GM23338 (cell line): ENCODE measurements around the gene PPFIA2. TPM values are rescaled to one million over a fixed set of nuclear protein-coding genes. Genes with fewer than 3 reads are reported as not detected.

Experiments used
- ATAC-seq: fragments of 200-7000 bp; cut with Tn5 transposase; 3 replicates; pipeline ENCODE4 v1.9.1; 2020
- DNase-seq: peaks from one replicate; pipeline ENCODE4 v3.0.0-alpha.2; 2015; ENCODE audit warnings: low spot score
- H2AFZ ChIP-seq: fragments of 200-600 bp; sonication (generic); 2 replicates; pipeline ENCODE4 v1.8.0; 2016; ENCODE audit warnings: antibody characterized with exemption, mild to moderate bottlenecking, moderate library complexity
- H3F3A ChIP-seq: fragments of 200-600 bp; sonication (generic); replicated peaks from 2 replicates; pipeline ENCODE4 v1.8.0; 2017; ENCODE audit warnings: antibody characterized with exemption, mixed run types, low read depth
- H3K27ac ChIP-seq: fragments of 200-600 bp; sonication (generic); 2 replicates; pipeline ENCODE4 v1.6.1; 2016; ENCODE audit warnings: low read depth
- H3K27me3 ChIP-seq: fragments of 200-600 bp; sonication (generic); 2 replicates; pipeline ENCODE4 v1.8.0; 2016; ENCODE audit warnings: mild to moderate bottlenecking, mixed run types, moderate library complexity; ENCODE audit not compliant: insufficient read depth
- H3K36me3 ChIP-seq: fragments of 200-600 bp; sonication (generic); 2 replicates; pipeline ENCODE4 v1.8.0; 2016; ENCODE audit warnings: mild to moderate bottlenecking; ENCODE audit not compliant: insufficient read depth
- H3K4me1 ChIP-seq: fragments of 200-600 bp; sonication (generic); 2 replicates; pipeline ENCODE4 v1.8.0; 2016; ENCODE audit warnings: mild to moderate bottlenecking, moderate library complexity; ENCODE audit not compliant: insufficient read depth
- H3K4me2 ChIP-seq: fragments of 200-600 bp; sonication (generic); 2 replicates; pipeline ENCODE4 v1.7.1; 2017; ENCODE audit warnings: mixed run types
- H3K4me3 ChIP-seq: fragments of 200-600 bp; sonication (generic); 2 replicates; pipeline ENCODE4 v1.6.1; 2016; ENCODE audit warnings: mixed run types
- H3K79me2 ChIP-seq: fragments of 200-600 bp; sonication (generic); replicated peaks from 2 replicates; pipeline ENCODE4 v1.8.0; 2017; ENCODE audit warnings: mild to moderate bottlenecking; ENCODE audit not compliant: insufficient read depth
- H3K9me2 ChIP-seq: fragments of 200-600 bp; sonication (generic); 2 replicates; pipeline ENCODE4 v1.8.0; 2017; ENCODE audit not compliant: insufficient read depth
- H4K20me1 ChIP-seq: fragments of 200-600 bp; sonication (generic); replicated peaks from 2 replicates; pipeline ENCODE4 v1.8.0; 2017; ENCODE audit warnings: mild to moderate bottlenecking; ENCODE audit not compliant: insufficient read depth
- H3K27ac Mint-ChIP-seq: 2 replicates; pipeline ENCODE4 v1.8.0; 2020; ENCODE audit warnings: inconsistent platforms, mild to moderate bottlenecking, moderate library complexity, mixed read lengths
- H3K27me3 Mint-ChIP-seq: 3 replicates; pipeline ENCODE4 v1.8.0; 2022; ENCODE audit warnings: low read depth, mild to moderate bottlenecking, moderate library complexity, mixed read lengths, inconsistent platforms; ENCODE audit not compliant: insufficient read depth, poor library complexity
- H3K36me3 Mint-ChIP-seq: 3 replicates; pipeline ENCODE4 v1.8.0; 2021; ENCODE audit warnings: low read depth, mild to moderate bottlenecking, inconsistent platforms, moderate library complexity, mixed read lengths
- H3K4me1 Mint-ChIP-seq: 3 replicates; pipeline ENCODE4 v1.8.0; 2020; ENCODE audit warnings: mild to moderate bottlenecking, inconsistent platforms, mixed read lengths
- H3K4me3 Mint-ChIP-seq: 3 replicates; pipeline ENCODE4 v1.8.0; 2021; ENCODE audit warnings: moderate library complexity, mild to moderate bottlenecking, inconsistent platforms, mixed read lengths
- H3K9me3 Mint-ChIP-seq: 3 replicates; pipeline ENCODE4 v1.8.0; 2020; ENCODE audit warnings: moderate library complexity, mild to moderate bottlenecking, inconsistent platforms, mixed read lengths
- CREB1 ChIP-seq: fragments of 250-450 bp; sonication (Bioruptor Pico); IDR thresholded peaks from 2 replicates; pipeline ENCODE4 v1.5.0; 2020; ENCODE audit warnings: low read depth, mild to moderate bottlenecking, moderate library complexity
- EZH2 ChIP-seq: fragments of 200-600 bp; sonication (generic); IDR thresholded peaks from one replicate; pipeline ENCODE4 v1.8.0; 2017; ENCODE audit warnings: antibody characterized with exemption, mild to moderate bottlenecking, low read depth; ENCODE audit not compliant: unreplicated experiment
- EZH2phosphoT487 ChIP-seq: fragments of 200-600 bp; sonication (generic); IDR thresholded peaks from one replicate; pipeline ENCODE4 v1.8.1; 2018; ENCODE audit warnings: antibody characterized with exemption; ENCODE audit not compliant: unreplicated experiment
- JUNB ChIP-seq: IDR thresholded peaks from one replicate; pipeline ENCODE4 v1.6.1; 2016; ENCODE audit warnings: antibody characterized with exemption; ENCODE audit not compliant: unreplicated experiment
- NANOG ChIP-seq: IDR thresholded peaks from 2 replicates; pipeline ENCODE4 v1.6.1; 2016; ENCODE audit warnings: antibody characterized with exemption, borderline replicate concordance
- POLR2AphosphoS5 ChIP-seq: IDR thresholded peaks from 2 replicates; pipeline ENCODE4 v1.6.1; 2016; ENCODE audit warnings: antibody characterized with exemption, low read depth
- STAT1 ChIP-seq: IDR thresholded peaks from one replicate; pipeline ENCODE4 v1.6.1; 2016; ENCODE audit warnings: antibody characterized with exemption; ENCODE audit not compliant: unreplicated experiment
- ZNF114 ChIP-seq: fragments of 250-450 bp; sonication (Bioruptor Pico); IDR thresholded peaks from 2 replicates; pipeline ENCODE4 v1.5.0; 2020; ENCODE audit warnings: mild to moderate bottlenecking, moderate library complexity
- ZNF331 ChIP-seq: fragments of 250-450 bp; sonication (Bioruptor Pico); IDR thresholded peaks from 2 replicates; pipeline ENCODE4 v1.5.0; 2020; ENCODE audit warnings: low read depth, mild to moderate bottlenecking, moderate library complexity
- ZNF462 ChIP-seq: fragments of 250-450 bp; sonication (Bioruptor Pico); IDR thresholded peaks from 2 replicates; pipeline ENCODE4 v1.5.0; 2020; ENCODE audit warnings: mild to moderate bottlenecking, moderate library complexity
- polyA plus RNA-seq: library from polyadenylated mRNA; unstranded; fragments of >200 nt; fragmentation: Nextera tagmentation; extraction: Ambion mirVana; gene quantifications from 2 replicates; pipeline ENCODE4 v1.2.1, GENCODE V29; 2016
- total RNA-seq: library from RNA; depleted of rRNA; stranded (reverse); fragments of >200 nt; shearing (Covaris generic); gene quantifications from 2 replicates; pipeline ENCODE4 v1.2.3, GENCODE V29; 2014
- TF ChIP-seq, protein P1 (sequence below), 2 experiments: fragments of 200-600 bp in 1 of 2; sonication (generic) in 1 of 2; conservative IDR thresholded peaks; 2 replicates each; pipeline versions ENCODE4 v1.5.1 to v1.6.1; 2016 to 2017; ENCODE audit warnings: antibody characterized with exemption in 2 of 2, low read depth in 2 of 2, mild to moderate bottlenecking in 2 of 2, moderate library complexity in 1 of 2
- TF ChIP-seq, protein P2 (sequence below): IDR thresholded peaks from one replicate; pipeline ENCODE4 v1.6.1; 2018; ENCODE audit warnings: antibody characterized with exemption; ENCODE audit not compliant: unreplicated experiment
- TF ChIP-seq, protein P3 (sequence below): IDR thresholded peaks from 2 replicates; pipeline ENCODE4 v1.6.1; 2016; ENCODE audit warnings: antibody characterized with exemption

PPFIA2 gene
- total and polyA plus RNA-seq, 2 experiments from 2014 or later: 5.4 to 7.2 TPM

DNA sequence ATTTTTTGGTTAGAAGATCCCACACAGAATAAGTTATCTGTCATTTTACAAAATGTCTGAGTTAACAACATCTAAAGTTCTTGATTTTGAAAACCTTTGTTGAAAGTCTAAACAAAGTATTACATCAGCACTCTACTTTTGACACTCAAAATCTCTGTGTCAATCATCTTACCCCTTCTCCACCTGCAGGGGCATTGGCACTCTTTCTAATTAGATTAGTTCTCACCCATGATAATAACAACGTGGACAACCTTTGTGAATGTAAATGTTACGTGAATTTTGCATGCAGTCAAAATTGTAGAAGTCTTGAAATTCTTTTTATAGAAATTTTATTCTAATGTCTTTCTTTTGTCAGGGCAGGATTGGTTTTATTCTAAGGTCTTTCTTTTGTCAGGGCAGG is 33.5 kb upstream of the PPFIA2 start:
- Histone ChIP-seq H3K4me1 (peaks cover 3% of the 10 kb centered on the region; the same call in 1 of the 2 replicates), H3F3A (no peaks in the 10 kb centered on the region), H3K79me2 (no peaks in the 10 kb centered on the region), H3K27ac (no peak overlapping the region), H2AFZ (no peak overlapping the region), H3K4me3 (no peak overlapping the region), H3K27me3 (no peaks in the 10 kb centered on the region), H3K9me2 (no peaks in the 10 kb centered on the region), H3K4me2 (no peak overlapping the region), H4K20me1 (no peaks in the 10 kb centered on the region), H3K36me3 (no peaks in the 10 kb centered on the region)
- no peaks in the 10 kb centered on the region for H3K27me3 Mint-ChIP-seq
- H3K27ac Mint-ChIP-seq: no peak overlapping the region
- ATAC-seq: no peak
- H3K9me3 Mint-ChIP-seq: no peaks in the 10 kb centered on the region
- DNase-seq: no peak
- no peak overlapping the region for H3K4me3 Mint-ChIP-seq
- H3K36me3 Mint-ChIP-seq: no peaks in the 10 kb centered on the region
- TF ChIP-seq NANOG (no peak), STAT1 (no peak), ZNF114 (CRISPR knock-in tag) (no peak), JUNB (no peak), ZNF331 (CRISPR knock-in tag) (no peak), ZNF462 (CRISPR knock-in tag) (no peak), POLR2AphosphoS5 (no peak), EZH2phosphoT487 (no peak), EZH2 (no peak), CREB1 (no peak)
- TF ChIP-seq, protein P1, sequence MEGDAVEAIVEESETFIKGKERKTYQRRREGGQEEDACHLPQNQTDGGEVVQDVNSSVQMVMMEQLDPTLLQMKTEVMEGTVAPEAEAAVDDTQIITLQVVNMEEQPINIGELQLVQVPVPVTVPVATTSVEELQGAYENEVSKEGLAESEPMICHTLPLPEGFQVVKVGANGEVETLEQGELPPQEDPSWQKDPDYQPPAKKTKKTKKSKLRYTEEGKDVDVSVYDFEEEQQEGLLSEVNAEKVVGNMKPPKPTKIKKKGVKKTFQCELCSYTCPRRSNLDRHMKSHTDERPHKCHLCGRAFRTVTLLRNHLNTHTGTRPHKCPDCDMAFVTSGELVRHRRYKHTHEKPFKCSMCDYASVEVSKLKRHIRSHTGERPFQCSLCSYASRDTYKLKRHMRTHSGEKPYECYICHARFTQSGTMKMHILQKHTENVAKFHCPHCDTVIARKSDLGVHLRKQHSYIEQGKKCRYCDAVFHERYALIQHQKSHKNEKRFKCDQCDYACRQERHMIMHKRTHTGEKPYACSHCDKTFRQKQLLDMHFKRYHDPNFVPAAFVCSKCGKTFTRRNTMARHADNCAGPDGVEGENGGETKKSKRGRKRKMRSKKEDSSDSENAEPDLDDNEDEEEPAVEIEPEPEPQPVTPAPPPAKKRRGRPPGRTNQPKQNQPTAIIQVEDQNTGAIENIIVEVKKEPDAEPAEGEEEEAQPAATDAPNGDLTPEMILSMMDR (conservative IDR thresholded peaks at IDR 0.05; ENCODE audit: low read depth in 2 of 2): no peak
- TF ChIP-seq, protein P2, sequence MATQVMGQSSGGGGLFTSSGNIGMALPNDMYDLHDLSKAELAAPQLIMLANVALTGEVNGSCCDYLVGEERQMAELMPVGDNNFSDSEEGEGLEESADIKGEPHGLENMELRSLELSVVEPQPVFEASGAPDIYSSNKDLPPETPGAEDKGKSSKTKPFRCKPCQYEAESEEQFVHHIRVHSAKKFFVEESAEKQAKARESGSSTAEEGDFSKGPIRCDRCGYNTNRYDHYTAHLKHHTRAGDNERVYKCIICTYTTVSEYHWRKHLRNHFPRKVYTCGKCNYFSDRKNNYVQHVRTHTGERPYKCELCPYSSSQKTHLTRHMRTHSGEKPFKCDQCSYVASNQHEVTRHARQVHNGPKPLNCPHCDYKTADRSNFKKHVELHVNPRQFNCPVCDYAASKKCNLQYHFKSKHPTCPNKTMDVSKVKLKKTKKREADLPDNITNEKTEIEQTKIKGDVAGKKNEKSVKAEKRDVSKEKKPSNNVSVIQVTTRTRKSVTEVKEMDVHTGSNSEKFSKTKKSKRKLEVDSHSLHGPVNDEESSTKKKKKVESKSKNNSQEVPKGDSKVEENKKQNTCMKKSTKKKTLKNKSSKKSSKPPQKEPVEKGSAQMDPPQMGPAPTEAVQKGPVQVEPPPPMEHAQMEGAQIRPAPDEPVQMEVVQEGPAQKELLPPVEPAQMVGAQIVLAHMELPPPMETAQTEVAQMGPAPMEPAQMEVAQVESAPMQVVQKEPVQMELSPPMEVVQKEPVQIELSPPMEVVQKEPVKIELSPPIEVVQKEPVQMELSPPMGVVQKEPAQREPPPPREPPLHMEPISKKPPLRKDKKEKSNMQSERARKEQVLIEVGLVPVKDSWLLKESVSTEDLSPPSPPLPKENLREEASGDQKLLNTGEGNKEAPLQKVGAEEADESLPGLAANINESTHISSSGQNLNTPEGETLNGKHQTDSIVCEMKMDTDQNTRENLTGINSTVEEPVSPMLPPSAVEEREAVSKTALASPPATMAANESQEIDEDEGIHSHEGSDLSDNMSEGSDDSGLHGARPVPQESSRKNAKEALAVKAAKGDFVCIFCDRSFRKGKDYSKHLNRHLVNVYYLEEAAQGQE: no peak
- TF ChIP-seq, protein P3, sequence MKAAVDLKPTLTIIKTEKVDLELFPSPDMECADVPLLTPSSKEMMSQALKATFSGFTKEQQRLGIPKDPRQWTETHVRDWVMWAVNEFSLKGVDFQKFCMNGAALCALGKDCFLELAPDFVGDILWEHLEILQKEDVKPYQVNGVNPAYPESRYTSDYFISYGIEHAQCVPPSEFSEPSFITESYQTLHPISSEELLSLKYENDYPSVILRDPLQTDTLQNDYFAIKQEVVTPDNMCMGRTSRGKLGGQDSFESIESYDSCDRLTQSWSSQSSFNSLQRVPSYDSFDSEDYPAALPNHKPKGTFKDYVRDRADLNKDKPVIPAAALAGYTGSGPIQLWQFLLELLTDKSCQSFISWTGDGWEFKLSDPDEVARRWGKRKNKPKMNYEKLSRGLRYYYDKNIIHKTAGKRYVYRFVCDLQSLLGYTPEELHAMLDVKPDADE: no peak
- peaks cover 8% of the 10 kb centered on the region for H3K4me1 Mint-ChIP-seq
